Keratinocyte (primary cell): ENCODE results near the gene ATP6V1C2.

Experiments
- EZH2 ChIP-seq: IDR thresholded peaks from one replicate; pipeline ENCODE4 v1.6.1; 2012; ENCODE audit warnings: inconsistent platforms, mild to moderate bottlenecking, low read length, moderate library complexity
- TF ChIP-seq, protein P1 (sequence below), 3 experiments: IDR thresholded peaks in 1 of 3; conservative IDR thresholded peaks in 1 of 3; optimal IDR thresholded peaks in 1 of 3; 2 replicates in 2 of 3; 3 replicates in 1 of 3; pipeline versions ENCODE3 to v1.5.1; 2011; ENCODE audit warnings: low read length in 3 of 3, mild to moderate bottlenecking in 3 of 3, moderate library complexity in 2 of 3, control low read depth in 1 of 3, inconsistent platforms in 1 of 3; ENCODE audit not compliant: insufficient read depth in 2 of 3; ENCODE audit errors: extremely low read depth in 1 of 3

DNA sequence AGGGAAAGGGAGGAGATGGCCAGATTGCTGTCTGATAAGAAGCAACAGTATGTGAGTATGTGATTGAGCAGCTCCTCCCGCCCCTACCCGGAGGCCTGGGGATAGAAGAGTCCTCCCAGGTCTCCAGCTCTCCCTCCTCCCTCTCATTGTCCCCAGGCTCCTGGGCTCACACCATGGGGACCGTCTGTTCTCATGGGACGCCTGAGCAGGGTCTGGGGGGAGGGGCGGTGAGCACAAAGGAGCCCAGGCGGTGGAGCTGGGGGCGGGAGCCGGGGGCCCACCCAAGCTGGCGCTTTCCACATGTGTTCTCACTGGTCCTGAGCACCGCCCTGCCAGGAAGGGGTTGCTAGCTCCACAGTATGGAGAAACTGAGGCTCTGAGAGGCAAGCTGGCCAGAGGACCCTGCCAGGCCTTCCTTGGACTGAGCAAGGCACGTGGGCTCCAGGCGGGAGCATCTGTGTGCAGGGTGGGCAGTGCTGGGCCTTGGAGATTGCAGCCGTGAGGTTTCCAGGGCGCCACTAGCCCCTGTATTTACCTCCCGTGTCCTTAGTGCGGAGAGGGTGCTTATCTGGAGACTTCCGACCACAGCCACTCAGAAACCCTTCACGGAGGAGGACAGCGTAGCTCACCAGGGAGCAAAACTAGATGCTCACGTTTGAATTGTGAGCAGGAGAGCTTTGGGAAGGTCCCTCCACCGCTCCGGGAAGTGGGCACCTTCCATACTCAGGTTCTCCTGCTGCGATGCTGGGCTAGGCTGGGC is 53.8 kb downstream of the ATP6V1C2 start:
- TF ChIP-seq, protein P1, sequence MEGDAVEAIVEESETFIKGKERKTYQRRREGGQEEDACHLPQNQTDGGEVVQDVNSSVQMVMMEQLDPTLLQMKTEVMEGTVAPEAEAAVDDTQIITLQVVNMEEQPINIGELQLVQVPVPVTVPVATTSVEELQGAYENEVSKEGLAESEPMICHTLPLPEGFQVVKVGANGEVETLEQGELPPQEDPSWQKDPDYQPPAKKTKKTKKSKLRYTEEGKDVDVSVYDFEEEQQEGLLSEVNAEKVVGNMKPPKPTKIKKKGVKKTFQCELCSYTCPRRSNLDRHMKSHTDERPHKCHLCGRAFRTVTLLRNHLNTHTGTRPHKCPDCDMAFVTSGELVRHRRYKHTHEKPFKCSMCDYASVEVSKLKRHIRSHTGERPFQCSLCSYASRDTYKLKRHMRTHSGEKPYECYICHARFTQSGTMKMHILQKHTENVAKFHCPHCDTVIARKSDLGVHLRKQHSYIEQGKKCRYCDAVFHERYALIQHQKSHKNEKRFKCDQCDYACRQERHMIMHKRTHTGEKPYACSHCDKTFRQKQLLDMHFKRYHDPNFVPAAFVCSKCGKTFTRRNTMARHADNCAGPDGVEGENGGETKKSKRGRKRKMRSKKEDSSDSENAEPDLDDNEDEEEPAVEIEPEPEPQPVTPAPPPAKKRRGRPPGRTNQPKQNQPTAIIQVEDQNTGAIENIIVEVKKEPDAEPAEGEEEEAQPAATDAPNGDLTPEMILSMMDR (optimal IDR thresholded peaks at IDR 0.05 in 1 of 3, IDR thresholded peaks at IDR 0.05 in 1 of 3, conservative IDR thresholded peaks at IDR 0.05 in 1 of 3; ENCODE audit: extremely low read depth in 1 of 3, insufficient read depth in 2 of 3, low read length in 3 of 3): no peak
- TF ChIP-seq EZH2: no peak
